Right atrium auricular region (tissue), 2 donors: ENCODE measurements around the gene DLAT. TPM values are rescaled to one million over a fixed set of nuclear protein-coding genes. Genes with fewer than 3 reads are reported as not detected.
"Not testable (repeated sequence)": the region's sequence is repeated elsewhere in the genome, so short reads cannot be mapped to it uniquely, and the experiment has no call there.

Experiments
- DNase-seq: peaks from one replicate; pipeline ENCODE4 v3.0.0-alpha.2; 2019; ENCODE audit warnings: low spot score
- H3K27ac ChIP-seq, 2 donors: fragments of 200-600 bp; sonication (generic); 1 replicate in 1 of 2; 2 replicates in 1 of 2; pipeline ENCODE4 v1.5.1; 2016 to 2019
- H3K27me3 ChIP-seq, 2 donors: fragments of 200-600 bp; sonication (generic); one replicate each; pipeline versions ENCODE4 v1.5.1 to v1.6.0; 2017 to 2019
- H3K36me3 ChIP-seq: fragments of 200-600 bp; sonication (generic); one replicate; pipeline ENCODE4 v1.5.1; 2016
- H3K4me1 ChIP-seq, 2 donors: fragments of 200-600 bp; sonication (generic); one replicate each; pipeline versions ENCODE4 v1.5.1 to v1.6.0; 2017 to 2019
- H3K4me3 ChIP-seq, 2 donors: fragments of 200-600 bp; sonication (generic); 1 replicate in 1 of 2; 2 replicates in 1 of 2; pipeline ENCODE4 v1.5.1; 2017 to 2019; ENCODE audit warnings: mild to moderate bottlenecking in 1 of 2, moderate library complexity in 1 of 2
- H3K9me3 ChIP-seq, 2 donors: fragments of 200-600 bp; sonication (generic); one replicate each; pipeline ENCODE4 v1.5.1; 2019
- CTCF ChIP-seq, 2 donors: fragments of 200-600 bp; sonication (generic); IDR thresholded peaks; one replicate each; pipeline ENCODE4 v1.5.1; 2019; ENCODE audit warnings: antibody characterized with exemption in 2 of 2
- total RNA-seq, 2 donors: library from RNA; depleted of rRNA; stranded (reverse); fragments of >200 nt; gene quantifications; one replicate each; pipeline ENCODE4 v1.1.0, GENCODE V29; 2016

Gene DLAT
- total RNA-seq, 2 donors from 2014 or later: 58.5 to 98.1 TPM

DNA sequence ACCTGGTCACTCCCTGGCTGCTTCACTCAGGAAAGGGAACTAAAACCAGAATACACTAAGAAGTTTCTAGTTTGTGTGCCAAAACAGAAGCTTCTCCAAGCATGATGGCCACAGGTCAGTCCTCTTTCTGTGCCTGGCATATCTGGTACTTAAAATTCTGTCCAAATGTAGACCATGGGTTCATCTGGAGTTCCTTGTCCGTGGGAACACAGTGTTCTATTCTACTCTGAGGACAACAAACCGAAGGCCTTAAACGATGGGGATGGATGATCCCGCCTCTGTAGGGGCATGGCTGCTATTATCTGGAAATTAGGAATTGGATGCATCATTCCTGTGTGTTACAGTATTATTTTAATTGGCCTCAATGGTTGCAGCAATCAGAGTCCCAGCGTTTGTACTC is 6.1 kb upstream of the DLAT start:
- H3K27ac ChIP-seq: peak overlapping the region; percentile 33 to 88
- no peaks in the 10 kb centered on the region for H3K27me3 ChIP-seq
- H3K9me3 ChIP-seq: no peaks in the 10 kb centered on the region
- H3K4me3 ChIP-seq: no peak overlapping the region
- H3K4me1 ChIP-seq: peaks cover 0 to 36% of the 10 kb centered on the region in 2 donors
- H3K36me3 ChIP-seq: peaks cover 19% of the 10 kb centered on the region
- no peak for DNase-seq
- no peak for TF ChIP-seq CTCF (IDR thresholded peaks at IDR 0.05)

GRCh38 chr11:112023104-112023503 is 2.1 kb upstream of the DLAT start:
- DNase-seq: no peak
- peaks cover 0 to 30% of the 10 kb centered on the region in 2 donors for H3K4me1 ChIP-seq
- TF ChIP-seq CTCF (IDR thresholded peaks at IDR 0.05): no peak
- no peaks in the 10 kb centered on the region for H3K9me3 ChIP-seq
- H3K36me3 ChIP-seq: peaks cover 16% of the 10 kb centered on the region
- H3K4me3 ChIP-seq: no peak overlapping the region
- no peak overlapping the region for H3K27ac ChIP-seq
- no peaks in the 10 kb centered on the region for H3K27me3 ChIP-seq

- no peak for TF ChIP-seq CTCF (IDR thresholded peaks at IDR 0.05)
- Histone ChIP-seq H3K4me3 (peak overlapping the region; percentile 82 to 96), H3K9me3 (no peaks in the 10 kb centered on the region), H3K36me3 (peaks cover 18% of the 10 kb centered on the region), H3K4me1 (peaks cover 0 to 30% of the 10 kb centered on the region in 2 donors), H3K27me3 (no peaks in the 10 kb centered on the region), H3K27ac (peak overlapping the region; percentile 90 to 96)
- DNase-seq: no peak
Observed at GRCh38 chr11:112024178-112024772, 933 bp upstream of the DLAT start.

DNA sequence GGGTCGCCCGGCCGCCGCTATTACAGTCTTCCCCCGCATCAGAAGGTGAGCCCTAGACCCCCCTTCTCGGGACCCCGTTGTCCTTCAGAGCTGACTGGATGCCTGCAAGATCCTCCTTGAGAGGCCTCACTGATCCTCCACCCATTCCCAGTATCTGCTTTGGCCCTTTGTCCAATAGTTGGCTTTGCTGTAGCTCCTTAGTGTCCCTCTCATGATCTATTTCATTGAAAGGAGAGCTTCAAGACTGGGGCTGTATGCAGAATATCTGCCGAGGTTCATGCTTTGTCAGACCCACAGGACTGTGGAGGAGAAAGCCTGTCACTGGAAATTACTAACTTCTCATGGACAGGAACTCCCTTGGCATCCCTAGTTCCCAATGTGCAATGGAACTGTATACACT is 499 bp downstream of the DLAT start:
- no peaks in the 10 kb centered on the region for H3K9me3 ChIP-seq
- peak overlapping the region; percentile 82 to 96 for H3K4me3 ChIP-seq
- TF ChIP-seq CTCF (IDR thresholded peaks at IDR 0.05): no peak
- H3K27me3 ChIP-seq: no peaks in the 10 kb centered on the region
- no peak for DNase-seq
- H3K27ac ChIP-seq: peak overlapping the region; percentile 90 to 96
- H3K4me1 ChIP-seq: peaks cover 0 to 21% of the 10 kb centered on the region in 2 donors
- H3K36me3 ChIP-seq: peaks cover 29% of the 10 kb centered on the region

GRCh38 chr11:112026784-112027410 is 1.7 kb downstream of the DLAT start:
- H3K9me3 ChIP-seq, DNase-seq, H3K4me3 ChIP-seq, H3K27me3 ChIP-seq, H3K27ac ChIP-seq: not testable (repeated sequence)
- peaks cover 38% of the 10 kb centered on the region for H3K36me3 ChIP-seq
- peaks cover 0 to 21% of the 10 kb centered on the region in 2 donors for H3K4me1 ChIP-seq

DNA sequence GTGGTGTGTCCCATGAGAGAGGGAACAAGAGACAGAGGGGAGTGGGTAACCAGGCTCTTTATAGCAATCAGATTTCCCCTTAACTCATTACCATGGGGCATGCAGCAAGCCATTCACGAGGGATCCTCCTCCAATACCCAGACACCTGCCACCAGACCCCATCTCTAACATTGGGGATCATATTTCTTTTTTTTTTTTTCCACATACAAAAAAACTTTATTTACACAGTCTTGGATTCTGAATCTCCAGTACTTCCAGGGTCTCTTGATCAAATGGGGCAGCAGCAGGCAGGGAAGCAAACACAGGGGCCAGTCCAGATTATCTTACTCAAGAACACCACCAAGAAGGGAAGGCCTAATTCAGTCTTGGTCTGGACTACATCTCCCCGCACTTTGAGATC is 4.3 kb downstream of the DLAT start:
- Histone ChIP-seq H3K4me1 (peaks cover 0 to 9% of the 10 kb centered on the region in 2 donors), H3K36me3 (peaks cover 52% of the 10 kb centered on the region), H3K4me3 (no peak overlapping the region), H3K9me3 (no peaks in the 10 kb centered on the region), H3K27me3 (no peaks in the 10 kb centered on the region), H3K27ac (no peak overlapping the region)
- no peak for DNase-seq
- TF ChIP-seq CTCF (IDR thresholded peaks at IDR 0.05): no peak
